Measurements from ENCODE around the gene RRAGC. TPM values are rescaled to one million over a fixed set of nuclear protein-coding genes. Genes with fewer than 3 reads are reported as not detected.

RRAGC gene
- total and polyA plus RNA-seq, 2 donors (not counting 1 experiment from before 2014, with no cell fraction given), result 27.4 to 53.4 TPM

- Histone ChIP-seq H3K4me2 (ENCODE audit: extremely low read depth, insufficient read depth, low read length) (no peak overlapping the region), H3K79me2 (ENCODE audit: control insufficient read depth, insufficient read depth, low read length) (no peaks in the 10 kb centered on the region), H3K9ac (ENCODE audit: insufficient read depth, low read length) (no peak overlapping the region), H3K4me1 (ENCODE audit: control insufficient read depth, extremely low read depth, insufficient read depth, low read length) (no peaks in the 10 kb centered on the region), H3K27ac (ENCODE audit: insufficient read depth, low read length) (no peak overlapping the region), H3K4me3 (replicated peaks in 1 of 4; ENCODE audit: control extremely low read depth in 1 of 4, insufficient read depth in 1 of 4, low read depth in 3 of 4, low read length in 4 of 4) (no peak overlapping the region), H3K9me3 (ENCODE audit: control insufficient read depth, insufficient read depth, low read depth, low read length) (no peaks in the 10 kb centered on the region), H4K20me1 (ENCODE audit: control insufficient read depth, extremely low read depth, insufficient read depth, low read length) (no peaks in the 10 kb centered on the region), H3K36me3 (ENCODE audit: control insufficient read depth, insufficient read depth, low read length) (no peaks in the 10 kb centered on the region), H3K27me3 (ENCODE audit: control insufficient read depth, insufficient read depth, low read length) (no peaks in the 10 kb centered on the region), H2AFZ (ENCODE audit: low read length) (no peak overlapping the region)
- TF ChIP-seq EZH2 (IDR thresholded peaks at IDR 0.05; ENCODE audit: low read length, missing control alignments) (no peak), CTCF (conservative IDR thresholded peaks at IDR 0.05 in 1 of 2, IDR thresholded peaks at IDR 0.05 in 1 of 2; ENCODE audit: low read depth in 1 of 2, low read length in 2 of 2) (no peak)
- DNase-seq (ENCODE audit: low read depth in 2 of 2), result no peak
Measured at GRCh38 chr1:38888423-38889333, 29.1 kb upstream of the RRAGC start.

- Histone ChIP-seq H3K79me2 (ENCODE audit: control insufficient read depth, insufficient read depth, low read length) (no peaks in the 10 kb centered on the region), H3K36me3 (ENCODE audit: control insufficient read depth, insufficient read depth, low read length) (no peaks in the 10 kb centered on the region)
Measured at GRCh38 chr1:38885092-38885491, 25.5 kb upstream of the RRAGC start.

More at GRCh38 chr1:38885092-38885491, 25.5 kb upstream of the RRAGC start:
- no peaks in the 10 kb centered on the region for H3K4me1 ChIP-seq (ENCODE audit: control insufficient read depth, extremely low read depth, insufficient read depth, low read length)
- H3K27ac ChIP-seq (ENCODE audit: insufficient read depth, low read length), result no peak overlapping the region
- no peaks in the 10 kb centered on the region for H3K27me3 ChIP-seq (ENCODE audit: control insufficient read depth, insufficient read depth, low read length)
- H3K9me3 ChIP-seq (ENCODE audit: control insufficient read depth, insufficient read depth, low read depth, low read length), result no peaks in the 10 kb centered on the region
- no peak overlapping the region for H2AFZ ChIP-seq (ENCODE audit: low read length)
- H4K20me1 ChIP-seq (ENCODE audit: control insufficient read depth, extremely low read depth, insufficient read depth, low read length), result no peaks in the 10 kb centered on the region
- no peak for TF ChIP-seq EZH2 (IDR thresholded peaks at IDR 0.05; ENCODE audit: low read length, missing control alignments)
- no peak for TF ChIP-seq CTCF (conservative IDR thresholded peaks at IDR 0.05 in 1 of 2, IDR thresholded peaks at IDR 0.05 in 1 of 2; ENCODE audit: low read depth in 1 of 2, low read length in 2 of 2)
- DNase-seq (ENCODE audit: low read depth in 2 of 2), result no peak
- no peak overlapping the region for H3K4me2 ChIP-seq (ENCODE audit: extremely low read depth, insufficient read depth, low read length)
- no peak overlapping the region for H3K4me3 ChIP-seq (replicated peaks in 1 of 4; ENCODE audit: control extremely low read depth in 1 of 4, insufficient read depth in 1 of 4, low read depth in 3 of 4, low read length in 4 of 4)
- H3K9ac ChIP-seq (ENCODE audit: insufficient read depth, low read length), result no peak overlapping the region
